ENCODE measurements around the gene SIX5.

GRCh38 chr19:45793876-45794275 lies 24.8 kb upstream of the SIX5 start:
- TF ChIP-seq, protein P1, sequence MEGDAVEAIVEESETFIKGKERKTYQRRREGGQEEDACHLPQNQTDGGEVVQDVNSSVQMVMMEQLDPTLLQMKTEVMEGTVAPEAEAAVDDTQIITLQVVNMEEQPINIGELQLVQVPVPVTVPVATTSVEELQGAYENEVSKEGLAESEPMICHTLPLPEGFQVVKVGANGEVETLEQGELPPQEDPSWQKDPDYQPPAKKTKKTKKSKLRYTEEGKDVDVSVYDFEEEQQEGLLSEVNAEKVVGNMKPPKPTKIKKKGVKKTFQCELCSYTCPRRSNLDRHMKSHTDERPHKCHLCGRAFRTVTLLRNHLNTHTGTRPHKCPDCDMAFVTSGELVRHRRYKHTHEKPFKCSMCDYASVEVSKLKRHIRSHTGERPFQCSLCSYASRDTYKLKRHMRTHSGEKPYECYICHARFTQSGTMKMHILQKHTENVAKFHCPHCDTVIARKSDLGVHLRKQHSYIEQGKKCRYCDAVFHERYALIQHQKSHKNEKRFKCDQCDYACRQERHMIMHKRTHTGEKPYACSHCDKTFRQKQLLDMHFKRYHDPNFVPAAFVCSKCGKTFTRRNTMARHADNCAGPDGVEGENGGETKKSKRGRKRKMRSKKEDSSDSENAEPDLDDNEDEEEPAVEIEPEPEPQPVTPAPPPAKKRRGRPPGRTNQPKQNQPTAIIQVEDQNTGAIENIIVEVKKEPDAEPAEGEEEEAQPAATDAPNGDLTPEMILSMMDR (conservative IDR thresholded peaks at IDR 0.05; ENCODE audit: low read depth, low read length), result no peak
- TF ChIP-seq EZH2 (IDR thresholded peaks at IDR 0.05; ENCODE audit: low read length, unreplicated experiment) (no peak), EZH2phosphoT487 (IDR thresholded peaks at IDR 0.05; ENCODE audit: borderline replicate concordance, low read length) (no peak)
